ENCODE results near the gene LOXL1.

DNA sequence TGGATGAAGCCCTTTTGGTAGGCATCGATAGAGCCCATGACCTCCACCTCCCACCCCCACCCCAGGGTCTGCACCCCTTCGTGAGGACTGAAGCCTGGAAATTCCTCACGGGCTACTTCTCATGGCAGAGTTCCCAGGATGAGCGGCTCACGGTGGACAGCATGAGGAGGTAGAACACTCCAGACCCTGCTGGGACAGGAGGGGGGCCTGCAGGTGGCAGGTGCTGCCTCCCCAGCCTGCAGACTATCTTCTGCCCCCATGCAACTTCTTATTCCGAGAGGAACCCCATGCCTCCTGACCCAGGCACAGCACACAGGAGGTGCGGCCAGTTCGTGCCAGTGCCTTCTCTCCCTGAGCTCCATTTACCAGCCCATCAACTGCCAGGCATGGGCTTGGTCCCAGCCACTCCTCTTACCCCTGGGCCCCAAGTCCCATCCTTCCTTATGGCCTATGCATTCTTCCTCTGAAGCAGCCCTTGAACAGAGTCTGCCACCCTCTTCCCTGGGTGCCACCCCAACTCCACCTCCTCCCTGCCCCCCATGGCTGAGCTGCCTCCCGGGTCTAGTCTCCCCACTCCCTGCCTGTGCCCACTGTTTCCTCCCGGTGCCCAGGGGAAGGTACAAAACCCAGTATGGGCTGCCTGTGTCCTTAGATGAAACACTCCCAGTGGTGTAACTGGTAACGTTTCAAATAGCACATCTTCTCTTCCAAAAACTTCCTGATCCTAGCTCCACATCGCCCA lies 44.5 kb upstream of the LOXL1 start:
- TF ChIP-seq POLR2A (IDR thresholded peaks at IDR 0.05) = no peak
- TF ChIP-seq, protein P1, sequence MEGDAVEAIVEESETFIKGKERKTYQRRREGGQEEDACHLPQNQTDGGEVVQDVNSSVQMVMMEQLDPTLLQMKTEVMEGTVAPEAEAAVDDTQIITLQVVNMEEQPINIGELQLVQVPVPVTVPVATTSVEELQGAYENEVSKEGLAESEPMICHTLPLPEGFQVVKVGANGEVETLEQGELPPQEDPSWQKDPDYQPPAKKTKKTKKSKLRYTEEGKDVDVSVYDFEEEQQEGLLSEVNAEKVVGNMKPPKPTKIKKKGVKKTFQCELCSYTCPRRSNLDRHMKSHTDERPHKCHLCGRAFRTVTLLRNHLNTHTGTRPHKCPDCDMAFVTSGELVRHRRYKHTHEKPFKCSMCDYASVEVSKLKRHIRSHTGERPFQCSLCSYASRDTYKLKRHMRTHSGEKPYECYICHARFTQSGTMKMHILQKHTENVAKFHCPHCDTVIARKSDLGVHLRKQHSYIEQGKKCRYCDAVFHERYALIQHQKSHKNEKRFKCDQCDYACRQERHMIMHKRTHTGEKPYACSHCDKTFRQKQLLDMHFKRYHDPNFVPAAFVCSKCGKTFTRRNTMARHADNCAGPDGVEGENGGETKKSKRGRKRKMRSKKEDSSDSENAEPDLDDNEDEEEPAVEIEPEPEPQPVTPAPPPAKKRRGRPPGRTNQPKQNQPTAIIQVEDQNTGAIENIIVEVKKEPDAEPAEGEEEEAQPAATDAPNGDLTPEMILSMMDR (IDR thresholded peaks at IDR 0.05) = no peak

All from Peyer's patch (tissue), 4 donors.